Measurements from ENCODE around the gene FAXDC2. TPM values are rescaled to one million over a fixed set of nuclear protein-coding genes. Genes with fewer than 3 reads are reported as not detected.

The FAXDC2 gene
- total RNA-seq, 1 experiment from 2014 or later: 0.39 TPM

GRCh38 chr5:154811239-154811638, 39.2 kb downstream of the FAXDC2 start:
- ATAC-seq (no peak), DNase-seq (ENCODE audit: low read depth, low spot score) (no peak)
- Histone ChIP-seq H3K4me3 (ENCODE audit: low read depth in 2 of 2, low read length in 2 of 2) (no peak overlapping the region), H3K27me3 (ENCODE audit: control insufficient read depth, insufficient read depth, low read length) (no peaks in the 10 kb centered on the region), H3K9me3 (ENCODE audit: control insufficient read depth, insufficient read depth, low read depth, low read length) (no peaks in the 10 kb centered on the region), H3K36me3 (ENCODE audit: control insufficient read depth, insufficient read depth, low read length) (peaks cover 33% of the 10 kb centered on the region), H3K4me1 (ENCODE audit: control insufficient read depth, insufficient read depth, low read length) (no peaks in the 10 kb centered on the region), H3K27ac (ENCODE audit: low read length) (no peak overlapping the region)
- in situ Hi-C loops (cut with HindIII; ENCODE audit: low pct_unique_long_range_greater_than_20kb, low sequenced_read_pairs): no loop called here
- CTCF ChIA-PET: no interaction called here
- no peak for TF ChIP-seq SIN3A (IDR thresholded peaks at IDR 0.05; ENCODE audit: borderline replicate concordance, insufficient read depth, low read depth, low read length)
- no peak for TF ChIP-seq REST (IDR thresholded peaks at IDR 0.05; ENCODE audit: insufficient read depth in 1 of 2, low read depth in 2 of 2, low read length in 1 of 2)
- TF ChIP-seq TCF7L2 (IDR thresholded peaks at IDR 0.05; ENCODE audit: low read depth, low read length): no peak
- TF ChIP-seq CTCF (IDR thresholded peaks at IDR 0.05): no peak
- no peak for TF ChIP-seq POLR2AphosphoS5 (IDR thresholded peaks at IDR 0.05; ENCODE audit: low read depth, low read length)
- intact Hi-C loops (cut with micrococcal nuclease; ENCODE audit: unreplicated experiment): loop anchor here (5.0 kb wide), 1 partner anchor 159 kb away; no protein-coding TSS in a partner anchor
- no TSS peak for BruUV-seq (replicated peaks)
- POLR2A ChIA-PET: no interaction called here

GRCh38 chr5:154806176-154806575, 44.2 kb downstream of the FAXDC2 start:
- in situ Hi-C loops (cut with HindIII; ENCODE audit: low pct_unique_long_range_greater_than_20kb, low sequenced_read_pairs) (no loop called here), intact Hi-C loops (cut with micrococcal nuclease; ENCODE audit: unreplicated experiment) (no loop called here)
- Histone ChIP-seq H3K27me3 (ENCODE audit: control insufficient read depth, insufficient read depth, low read length) (no peaks in the 10 kb centered on the region), H3K4me1 (ENCODE audit: control insufficient read depth, insufficient read depth, low read length) (no peaks in the 10 kb centered on the region), H3K36me3 (ENCODE audit: control insufficient read depth, insufficient read depth, low read length) (peaks cover 33% of the 10 kb centered on the region), H3K9me3 (ENCODE audit: control insufficient read depth, insufficient read depth, low read depth, low read length) (no peaks in the 10 kb centered on the region), H3K4me3 (ENCODE audit: low read depth in 2 of 2, low read length in 2 of 2) (no peak overlapping the region), H3K27ac (ENCODE audit: low read length) (no peak overlapping the region)
- no peak for TF ChIP-seq REST (IDR thresholded peaks at IDR 0.05; ENCODE audit: insufficient read depth in 1 of 2, low read depth in 2 of 2, low read length in 1 of 2)
- no peak for TF ChIP-seq POLR2AphosphoS5 (IDR thresholded peaks at IDR 0.05; ENCODE audit: low read depth, low read length)
- no peak for TF ChIP-seq CTCF (IDR thresholded peaks at IDR 0.05)
- TF ChIP-seq SIN3A (IDR thresholded peaks at IDR 0.05; ENCODE audit: borderline replicate concordance, insufficient read depth, low read depth, low read length): no peak
- no peak for TF ChIP-seq TCF7L2 (IDR thresholded peaks at IDR 0.05; ENCODE audit: low read depth, low read length)
- ATAC-seq: no peak
- DNase-seq (ENCODE audit: low read depth, low spot score): no peak
- POLR2A ChIA-PET: no interaction called here
- BruUV-seq (replicated peaks): no TSS peak
- CTCF ChIA-PET: no interaction called here
